Thyroid gland (tissue), 4 donors: ENCODE measurements around the gene PIGS.

Source experiments
- CTCF ChIP-seq, 6 experiments: fragments of 200-600 bp in 3 of 6; fragments of 450-650 bp in 3 of 6; sonication (generic) in 3 of 6; IDR thresholded peaks; one replicate each; pipeline ENCODE4 v1.5.1; 2016 to 2019; ENCODE audit warnings: antibody characterized with exemption in 6 of 6, mild to moderate bottlenecking in 2 of 6, inconsistent platforms in 1 of 6, moderate library complexity in 1 of 6
- POLR2A ChIP-seq, 2 donors: fragments of 450-650 bp; IDR thresholded peaks; one replicate each; pipeline ENCODE4 v1.6.1; 2017; ENCODE audit warnings: antibody characterized with exemption in 2 of 2, mild to moderate bottlenecking in 2 of 2, moderate library complexity in 1 of 2

GRCh38 chr17:28612531-28612930 lies 41.2 kb upstream of the PIGS start:
- TF ChIP-seq POLR2A (IDR thresholded peaks at IDR 0.05) (no peak), CTCF (IDR thresholded peaks at IDR 0.05) (no peak)
